Mononuclear cell (primary cell): ENCODE measurements around the gene LIN37. TPM values are rescaled to one million over a fixed set of nuclear protein-coding genes. Genes with fewer than 3 reads are reported as not detected.

ENCODE experiments used
- H3K27me3 ChIP-seq: 2 replicates; pipeline ENCODE4 v1.6.0; 2011; ENCODE audit warnings: low read length, control low read depth; ENCODE audit not compliant: insufficient read depth
- H3K4me1 ChIP-seq: 2 replicates; pipeline ENCODE4 v1.5.1; 2011; ENCODE audit warnings: mild to moderate bottlenecking, low read length, control low read depth; ENCODE audit not compliant: insufficient read depth
- H3K4me3 ChIP-seq: 2 replicates; pipeline ENCODE4 v1.5.1; 2011; ENCODE audit warnings: mild to moderate bottlenecking, low read length, moderate library complexity
- H3K9me3 ChIP-seq: 2 replicates; pipeline ENCODE4 v1.5.1; 2011; ENCODE audit warnings: low read depth, mild to moderate bottlenecking, control low read depth, low read length
- total RNA-seq: library from RNA; depleted of rRNA; stranded (reverse); fragments of >200 nt; gene quantifications from one replicate; pipeline ENCODE4 v1.2.3, GENCODE V29; 2012

The LIN37 gene
- total RNA-seq, 1 donor = 1.9 TPM

- peaks cover 5% of the 10 kb centered on the region for H3K4me1 ChIP-seq
- no peaks in the 10 kb centered on the region for H3K9me3 ChIP-seq
- H3K4me3 ChIP-seq = no peak overlapping the region
- no peaks in the 10 kb centered on the region for H3K27me3 ChIP-seq
These were observed 31.7 kb downstream of the LIN37 start for GRCh38 chr19:35780058-35780457.

- Histone ChIP-seq H3K9me3 (no peaks in the 10 kb centered on the region), H3K4me1 (peaks cover 5% of the 10 kb centered on the region), H3K27me3 (no peaks in the 10 kb centered on the region), H3K4me3 (no peak overlapping the region)
These were observed 32.3 kb downstream of the LIN37 start for GRCh38 chr19:35780717-35781116.

- Histone ChIP-seq H3K4me1 (no peaks in the 10 kb centered on the region), H3K27me3 (no peaks in the 10 kb centered on the region), H3K9me3 (no peaks in the 10 kb centered on the region), H3K4me3 (no peak overlapping the region)
These were observed 33.3 kb downstream of the LIN37 start for GRCh38 chr19:35781650-35782049.

GRCh38 chr19:35782589-35782988 is 34.2 kb downstream of the LIN37 start:
- Histone ChIP-seq H3K4me1 (no peaks in the 10 kb centered on the region), H3K27me3 (no peaks in the 10 kb centered on the region), H3K9me3 (no peaks in the 10 kb centered on the region), H3K4me3 (no peak overlapping the region)

- Histone ChIP-seq H3K4me3 (no peak overlapping the region), H3K27me3 (no peaks in the 10 kb centered on the region), H3K4me1 (no peaks in the 10 kb centered on the region), H3K9me3 (no peaks in the 10 kb centered on the region)
These were observed 35.4 kb downstream of the LIN37 start for GRCh38 chr19:35783469-35784434.

GRCh38 chr19:35784503-35785338 is 36.3 kb downstream of the LIN37 start:
- Histone ChIP-seq H3K4me3 (no peak overlapping the region), H3K4me1 (no peaks in the 10 kb centered on the region), H3K27me3 (no peaks in the 10 kb centered on the region), H3K9me3 (no peaks in the 10 kb centered on the region)

- H3K4me3 ChIP-seq = no peak overlapping the region
- H3K9me3 ChIP-seq = no peaks in the 10 kb centered on the region
- H3K27me3 ChIP-seq = no peaks in the 10 kb centered on the region
- no peaks in the 10 kb centered on the region for H3K4me1 ChIP-seq
These were observed 36.9 kb downstream of the LIN37 start for GRCh38 chr19:35785339-35785627.

GRCh38 chr19:35786299-35787160 is 38.2 kb downstream of the LIN37 start:
- no peaks in the 10 kb centered on the region for H3K4me1 ChIP-seq
- H3K4me3 ChIP-seq = no peak overlapping the region
- H3K27me3 ChIP-seq = no peaks in the 10 kb centered on the region
- H3K9me3 ChIP-seq = no peaks in the 10 kb centered on the region

- Histone ChIP-seq H3K4me3 (no peak overlapping the region), H3K9me3 (no peaks in the 10 kb centered on the region), H3K27me3 (no peaks in the 10 kb centered on the region), H3K4me1 (no peaks in the 10 kb centered on the region)
These were observed 38.9 kb downstream of the LIN37 start for GRCh38 chr19:35787227-35787799.

- Histone ChIP-seq H3K27me3 (no peaks in the 10 kb centered on the region), H3K9me3 (no peaks in the 10 kb centered on the region), H3K4me3 (no peak overlapping the region), H3K4me1 (no peaks in the 10 kb centered on the region)
These were observed 40.0 kb downstream of the LIN37 start for GRCh38 chr19:35788205-35788960.

- no peak overlapping the region for H3K4me3 ChIP-seq
- H3K27me3 ChIP-seq = no peaks in the 10 kb centered on the region
- no peaks in the 10 kb centered on the region for H3K4me1 ChIP-seq
- no peaks in the 10 kb centered on the region for H3K9me3 ChIP-seq
These were observed 41.0 kb downstream of the LIN37 start for GRCh38 chr19:35789195-35789977.

GRCh38 chr19:35789978-35790944 is 41.9 kb downstream of the LIN37 start:
- Histone ChIP-seq H3K4me1 (no peaks in the 10 kb centered on the region), H3K4me3 (no peak overlapping the region)

More at GRCh38 chr19:35789978-35790944, 41.9 kb downstream of the LIN37 start:
- H3K27me3 ChIP-seq = no peaks in the 10 kb centered on the region
- no peaks in the 10 kb centered on the region for H3K9me3 ChIP-seq
